HG03432 (cell line): ENCODE results near the gene PLCH2.

Experiments used
- ATAC-seq: cut with Tn5 transposase; IDR thresholded peaks from one replicate; pipeline ENCODE4 v1.9.1; 2021; ENCODE audit warnings: mild to moderate bottlenecking, moderate library complexity; ENCODE audit not compliant: unreplicated experiment

Gene PLCH2

DNA sequence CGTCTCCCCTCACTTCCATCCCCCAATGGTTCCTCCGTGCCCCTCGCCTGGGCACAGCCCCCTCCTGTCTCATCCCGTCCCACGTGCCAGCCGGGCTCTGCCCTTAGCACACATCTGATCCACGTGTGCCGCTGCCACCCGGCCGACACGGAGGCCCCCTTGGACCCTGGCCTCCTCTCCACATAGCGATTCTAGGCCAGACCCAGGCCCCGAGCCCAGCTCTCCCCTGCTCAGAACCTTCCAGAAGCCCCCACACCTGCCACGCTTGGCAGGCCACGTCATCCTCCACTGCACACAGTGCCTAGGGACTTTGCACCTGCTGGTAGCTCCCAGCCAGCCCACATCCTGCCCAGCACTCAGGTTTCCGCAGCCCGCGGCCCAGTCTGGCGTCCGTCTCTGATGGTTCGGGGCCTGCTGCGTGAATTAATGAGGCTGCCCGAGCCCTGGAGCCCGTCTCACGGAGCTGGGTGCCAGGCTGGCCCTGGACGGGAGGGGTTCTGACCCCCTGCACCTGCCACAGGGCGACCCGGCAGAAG is 20.1 kb downstream of the PLCH2 start:
- ATAC-seq: peak; percentile 65

DNA sequence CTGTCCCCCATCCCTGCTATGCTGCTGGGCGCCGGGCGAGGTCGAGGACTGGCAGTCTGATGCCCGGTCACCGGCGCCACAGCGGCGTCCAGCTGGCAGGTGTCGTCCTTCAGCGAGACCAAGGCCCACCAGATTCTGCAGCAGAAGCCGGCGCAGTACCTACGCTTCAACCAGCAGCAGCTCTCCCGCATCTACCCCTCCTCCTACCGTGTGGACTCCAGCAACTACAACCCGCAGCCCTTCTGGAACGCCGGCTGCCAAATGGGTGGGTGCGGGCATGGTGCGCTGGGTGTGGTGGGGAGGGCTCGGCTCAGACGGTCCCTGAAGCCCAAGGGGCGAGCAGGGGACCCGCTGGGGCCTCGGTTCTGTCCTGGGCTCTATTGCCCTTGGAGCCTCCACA is 20.7 kb downstream of the PLCH2 start:
- no peak for ATAC-seq

DNA sequence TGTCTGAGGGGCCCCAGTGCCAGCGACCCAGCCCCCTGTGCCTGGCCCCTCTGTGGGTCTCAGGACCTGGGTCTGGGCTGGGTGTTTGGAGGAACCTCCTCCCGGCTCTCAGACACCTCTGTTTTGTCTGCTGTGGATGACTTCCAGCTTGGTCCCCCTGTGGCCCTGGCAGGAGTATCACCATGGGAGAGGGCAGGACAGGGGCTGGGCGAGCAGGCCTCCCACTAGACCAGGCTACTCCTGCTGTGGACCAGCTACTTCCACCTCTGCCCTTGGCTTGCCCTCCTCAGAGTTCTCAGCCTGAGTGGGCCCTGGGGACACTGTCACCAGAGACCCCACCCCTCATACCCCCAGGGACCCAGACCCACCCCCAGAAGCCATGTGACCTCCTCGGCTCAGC is 21.8 kb downstream of the PLCH2 start:
- ATAC-seq: no peak

DNA sequence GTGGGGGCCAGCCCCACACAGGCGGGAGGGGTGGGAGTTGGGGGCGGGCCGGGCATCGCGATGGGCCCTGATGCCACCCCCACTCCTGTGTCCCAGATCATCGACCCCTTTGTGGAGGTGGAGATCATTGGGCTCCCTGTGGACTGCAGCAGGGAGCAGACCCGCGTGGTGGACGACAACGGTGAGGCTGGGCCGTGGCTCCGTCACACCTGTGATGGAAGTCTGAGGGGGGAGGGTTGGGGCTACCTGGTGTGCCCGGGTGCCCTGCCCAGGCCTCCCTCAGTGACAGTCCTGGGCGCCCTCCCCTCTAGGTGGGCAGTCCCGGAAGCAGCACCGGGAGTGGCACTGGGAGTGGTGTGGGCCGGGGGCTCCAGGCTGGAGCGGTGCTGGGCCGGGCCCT is 22.6 kb downstream of the PLCH2 start:
- ATAC-seq: no peak

DNA sequence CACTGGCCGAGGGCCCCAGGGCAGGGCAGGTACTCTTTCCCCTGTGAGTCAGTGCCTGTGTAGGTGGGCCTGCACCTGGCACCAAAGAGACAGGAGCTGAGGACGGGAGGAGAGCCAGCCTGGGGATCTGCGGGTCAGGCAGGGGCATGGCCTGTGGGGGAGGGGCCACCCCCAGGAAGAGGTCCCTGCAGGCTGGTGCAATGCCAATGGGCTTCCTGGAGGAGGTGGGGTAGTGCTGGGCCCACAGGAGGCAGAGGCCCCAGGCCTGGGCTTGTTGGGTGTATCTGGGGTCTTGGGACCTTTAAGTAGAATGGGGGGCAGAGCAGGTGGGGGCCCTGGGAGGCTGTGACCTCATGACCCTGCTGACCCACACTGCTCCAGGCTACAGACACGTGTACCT is 23.2 kb downstream of the PLCH2 start:
- ATAC-seq: no peak

DNA sequence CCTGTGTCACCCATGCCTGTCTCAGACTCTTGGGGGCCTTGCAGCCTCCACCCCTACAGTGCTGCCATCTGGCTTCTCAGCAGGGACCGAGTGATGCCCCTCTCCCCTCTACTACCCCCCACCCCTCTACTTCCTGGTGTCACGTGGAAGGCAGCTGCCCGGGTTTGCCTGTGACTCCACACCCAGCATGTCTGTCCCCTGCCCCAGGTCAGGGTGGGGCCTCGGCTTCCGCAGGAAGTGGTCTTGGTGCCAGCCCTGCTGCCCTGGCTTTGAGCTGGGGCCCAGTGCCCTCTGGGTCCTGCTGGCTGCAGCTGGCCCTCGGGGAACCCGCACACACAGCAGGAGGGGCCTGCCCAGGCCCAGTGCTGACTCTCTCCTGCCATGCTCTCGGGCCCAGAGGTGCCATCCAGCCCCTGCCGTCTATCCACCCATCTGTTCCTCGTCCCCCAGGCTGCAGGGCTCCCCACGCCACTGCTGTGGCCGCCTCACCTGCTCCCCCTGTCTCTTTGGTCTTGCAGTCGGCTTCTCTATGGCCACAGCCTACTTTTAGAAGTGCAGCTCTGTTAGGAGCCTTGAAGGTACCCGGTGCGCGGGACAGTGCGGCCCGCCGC is 24.0 kb downstream of the PLCH2 start:
- ATAC-seq: no peak

DNA sequence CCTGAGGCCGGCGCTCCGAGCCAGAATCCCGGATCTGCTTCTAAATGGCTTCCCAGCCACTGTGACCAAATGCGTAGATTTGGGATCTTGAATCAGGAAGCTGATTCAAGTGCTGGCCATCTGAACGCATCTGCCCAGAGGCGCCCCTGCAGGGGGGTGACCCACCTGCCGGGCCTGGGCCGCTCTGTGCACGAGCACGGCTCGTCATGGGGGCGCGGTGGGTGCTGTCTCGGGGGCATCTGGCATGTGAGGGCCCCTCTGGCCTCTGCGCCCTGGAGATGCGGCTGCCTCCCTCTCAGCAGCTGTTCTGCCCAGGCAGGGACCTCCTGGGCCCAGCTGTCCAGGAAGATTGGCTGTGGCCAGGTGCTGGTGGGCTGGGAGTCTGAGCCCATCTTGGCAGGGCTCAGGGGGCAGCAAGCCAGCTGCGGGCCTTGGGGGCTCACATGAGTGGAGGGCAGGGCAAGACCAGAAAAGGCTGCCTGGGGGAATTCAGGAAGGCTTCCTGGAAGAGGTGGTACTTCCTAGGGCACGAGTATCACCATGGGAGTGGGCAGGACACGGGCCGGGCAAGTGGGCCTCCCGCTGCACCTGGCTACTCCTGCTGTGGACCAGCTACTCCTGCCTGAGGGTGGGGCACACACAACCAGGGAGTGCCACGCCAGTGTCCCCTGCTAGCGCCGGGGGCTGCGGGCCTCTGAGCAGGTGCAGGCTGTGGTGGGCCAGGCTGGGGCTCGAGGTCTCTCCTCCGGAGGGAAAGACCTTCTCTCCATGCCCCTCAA is 25.1 kb downstream of the PLCH2 start:
- no peak for ATAC-seq

DNA sequence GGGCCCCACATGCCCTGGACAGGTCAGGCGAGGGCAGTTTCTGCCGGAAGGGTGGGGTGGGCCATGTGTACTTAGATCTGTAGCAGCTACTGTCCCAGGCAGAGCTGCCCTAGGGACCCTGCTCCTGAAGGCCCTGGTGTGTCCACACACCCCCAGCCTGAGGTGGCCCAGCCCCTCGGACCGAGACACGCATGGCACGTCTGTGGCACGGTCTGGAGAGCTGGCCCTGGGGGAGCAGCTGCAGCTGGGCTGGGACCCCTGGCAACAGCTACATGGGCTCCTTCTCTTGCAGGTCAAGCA is 25.7 kb downstream of the PLCH2 start:
- no peak for ATAC-seq

DNA sequence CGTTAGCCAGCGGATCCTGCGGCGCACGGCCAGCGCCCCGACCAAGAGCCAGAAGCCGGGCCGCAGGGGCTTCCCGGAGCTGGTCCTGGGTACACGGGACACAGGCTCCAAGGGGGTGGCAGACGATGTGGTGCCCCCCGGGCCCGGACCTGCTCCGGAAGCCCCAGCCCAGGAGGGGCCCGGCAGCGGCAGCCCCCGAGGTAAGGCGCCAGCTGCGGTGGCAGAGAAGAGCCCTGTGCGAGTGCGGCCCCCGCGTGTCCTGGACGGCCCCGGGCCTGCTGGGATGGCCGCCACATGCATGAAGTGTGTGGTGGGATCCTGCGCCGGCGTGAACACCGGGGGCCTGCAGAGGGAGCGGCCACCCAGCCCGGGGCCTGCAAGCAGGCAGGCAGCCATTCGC is 26.1 kb downstream of the PLCH2 start:
- ATAC-seq: no peak

DNA sequence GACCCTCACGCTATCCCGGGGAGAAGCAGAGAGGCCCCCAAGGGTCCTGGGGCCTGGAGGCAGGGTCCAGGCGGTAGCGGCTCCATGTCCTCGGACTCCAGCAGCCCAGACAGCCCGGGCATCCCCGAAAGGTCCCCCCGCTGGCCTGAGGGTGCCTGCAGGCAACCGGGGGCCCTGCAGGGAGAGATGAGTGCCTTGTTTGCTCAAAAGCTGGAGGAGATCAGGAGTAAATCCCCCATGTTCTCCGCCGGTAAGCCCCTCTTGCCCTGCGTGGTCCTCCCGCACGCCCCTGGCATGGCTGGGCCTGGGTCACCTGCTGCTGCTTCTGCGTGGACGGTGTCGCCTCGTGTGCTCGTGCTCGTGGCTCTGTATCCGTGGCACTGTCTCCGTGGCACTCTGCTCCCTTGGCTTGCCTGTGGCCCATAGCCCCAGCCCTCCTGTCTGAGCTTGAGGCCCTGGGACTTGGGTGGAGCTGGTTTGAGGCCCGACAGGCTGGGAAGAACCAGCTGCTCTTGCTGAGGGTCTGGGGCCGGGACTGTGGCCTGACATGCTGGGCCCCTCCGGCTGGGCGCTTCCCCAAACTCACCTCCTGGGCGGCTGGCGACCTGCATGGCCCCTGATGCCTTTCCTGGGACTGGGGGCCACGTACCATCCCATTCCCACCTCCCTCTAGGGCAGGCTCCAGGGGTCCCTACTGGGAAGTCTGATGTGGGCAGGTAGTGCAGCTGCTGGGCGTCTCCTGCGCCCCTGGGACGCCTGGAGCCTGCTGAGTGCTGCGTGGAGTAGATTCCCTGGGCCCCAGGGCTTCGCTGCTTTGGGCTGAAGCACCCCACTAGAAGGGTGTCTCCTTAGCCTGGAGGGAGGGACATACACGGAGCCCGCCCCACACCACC is 26.8 kb downstream of the PLCH2 start:
- ATAC-seq: no peak

DNA sequence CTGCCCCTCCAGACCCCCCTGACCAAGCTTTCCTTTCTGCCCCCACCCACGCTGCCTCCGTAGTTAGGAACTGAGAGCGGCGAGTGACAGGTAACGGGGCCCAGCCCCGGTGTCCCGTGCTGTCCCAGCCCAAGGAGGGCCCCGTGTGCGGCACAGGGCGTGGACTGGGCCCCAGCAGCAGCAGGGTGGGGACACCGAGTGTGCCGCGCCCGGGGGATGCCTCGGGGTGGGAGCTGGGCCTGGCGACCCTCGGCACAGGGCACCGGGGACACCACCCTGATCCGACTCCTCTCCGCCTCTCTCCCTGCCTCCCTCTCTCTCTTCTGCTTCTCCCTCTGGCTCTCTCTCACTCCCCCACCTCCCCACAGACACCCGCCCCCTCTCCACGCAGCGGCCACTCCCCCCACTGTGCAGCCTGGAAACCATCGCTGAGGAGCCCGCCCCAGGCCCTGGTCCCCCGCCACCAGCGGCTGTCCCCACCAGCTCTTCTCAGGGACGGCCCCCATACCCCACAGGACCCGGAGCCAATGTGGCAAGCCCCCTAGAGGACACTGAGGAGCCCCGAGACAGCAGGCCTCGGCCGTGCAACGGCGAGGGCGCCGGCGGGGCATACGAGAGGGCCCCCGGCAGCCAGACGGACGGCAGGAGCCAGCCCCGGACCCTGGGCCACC is 27.6 kb downstream of the PLCH2 start:
- no peak for ATAC-seq

DNA sequence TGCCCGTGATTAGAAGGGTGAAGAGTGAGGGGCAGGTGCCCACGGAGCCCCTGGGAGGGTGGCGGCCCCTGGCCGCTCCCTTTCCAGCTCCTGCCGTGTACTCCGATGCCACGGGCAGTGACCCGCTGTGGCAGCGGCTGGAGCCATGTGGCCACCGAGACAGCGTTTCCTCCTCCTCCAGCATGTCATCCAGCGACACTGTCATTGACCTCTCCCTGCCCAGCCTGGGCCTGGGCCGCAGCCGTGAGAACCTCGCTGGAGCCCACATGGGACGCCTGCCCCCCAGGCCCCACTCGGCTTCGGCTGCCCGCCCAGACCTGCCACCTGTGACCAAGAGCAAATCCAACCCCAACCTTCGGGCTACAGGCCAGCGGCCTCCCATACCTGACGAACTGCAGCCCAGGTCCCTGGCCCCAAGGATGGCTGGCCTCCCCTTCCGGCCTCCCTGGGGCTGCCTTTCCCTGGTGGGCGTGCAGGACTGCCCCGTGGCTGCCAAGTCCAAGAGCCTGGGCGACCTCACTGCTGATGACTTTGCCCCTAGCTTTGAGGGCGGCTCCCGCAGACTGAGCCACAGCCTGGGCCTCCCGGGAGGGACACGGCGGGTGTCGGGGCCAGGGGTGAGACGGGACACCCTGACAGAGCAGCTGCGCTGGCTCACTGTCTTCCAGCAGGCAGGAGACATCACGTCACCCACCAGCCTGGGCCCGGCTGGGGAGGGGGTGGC is 28.3 kb downstream of the PLCH2 start:
- ATAC-seq: no peak

DNA sequence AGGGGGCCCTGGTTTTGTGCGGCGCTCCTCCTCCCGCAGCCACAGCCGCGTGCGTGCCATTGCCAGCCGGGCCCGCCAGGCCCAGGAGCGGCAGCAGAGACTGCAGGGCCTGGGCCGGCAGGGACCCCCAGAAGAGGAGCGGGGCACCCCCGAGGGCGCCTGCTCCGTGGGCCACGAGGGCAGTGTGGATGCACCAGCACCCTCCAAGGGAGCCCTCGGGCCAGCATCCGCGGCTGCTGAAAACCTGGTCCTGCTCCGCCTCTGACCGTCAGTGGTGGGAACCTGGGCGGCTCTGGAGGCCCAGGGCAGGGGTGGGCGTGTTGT is 28.8 kb downstream of the PLCH2 start:
- ATAC-seq: no peak

DNA sequence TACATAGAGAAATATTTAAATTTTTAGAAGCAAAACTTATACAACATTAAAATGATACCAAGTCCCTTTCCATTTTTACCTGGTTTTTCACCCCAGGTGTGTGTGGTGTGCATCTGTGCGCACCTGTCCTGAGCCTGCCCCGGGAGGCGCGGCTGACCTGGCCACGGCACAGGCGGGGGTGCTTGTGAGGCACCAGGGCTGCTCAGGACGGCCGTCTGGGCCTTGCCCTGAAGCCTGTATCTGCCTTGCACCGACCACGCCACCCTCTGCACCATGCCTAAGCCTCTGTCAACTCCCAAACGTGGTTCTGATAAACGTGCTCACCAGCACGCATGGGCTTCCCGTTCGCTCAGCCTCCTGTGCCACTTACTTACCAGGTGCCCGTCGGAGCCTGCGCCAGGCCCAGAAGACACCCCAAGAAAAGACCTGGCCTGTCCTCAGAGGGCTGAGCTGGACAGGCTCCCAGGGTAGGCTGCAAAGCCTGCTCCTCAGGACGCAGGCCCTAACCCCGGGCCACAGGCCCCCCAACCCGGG is 29.4 kb downstream of the PLCH2 start:
- ATAC-seq: no peak

DNA sequence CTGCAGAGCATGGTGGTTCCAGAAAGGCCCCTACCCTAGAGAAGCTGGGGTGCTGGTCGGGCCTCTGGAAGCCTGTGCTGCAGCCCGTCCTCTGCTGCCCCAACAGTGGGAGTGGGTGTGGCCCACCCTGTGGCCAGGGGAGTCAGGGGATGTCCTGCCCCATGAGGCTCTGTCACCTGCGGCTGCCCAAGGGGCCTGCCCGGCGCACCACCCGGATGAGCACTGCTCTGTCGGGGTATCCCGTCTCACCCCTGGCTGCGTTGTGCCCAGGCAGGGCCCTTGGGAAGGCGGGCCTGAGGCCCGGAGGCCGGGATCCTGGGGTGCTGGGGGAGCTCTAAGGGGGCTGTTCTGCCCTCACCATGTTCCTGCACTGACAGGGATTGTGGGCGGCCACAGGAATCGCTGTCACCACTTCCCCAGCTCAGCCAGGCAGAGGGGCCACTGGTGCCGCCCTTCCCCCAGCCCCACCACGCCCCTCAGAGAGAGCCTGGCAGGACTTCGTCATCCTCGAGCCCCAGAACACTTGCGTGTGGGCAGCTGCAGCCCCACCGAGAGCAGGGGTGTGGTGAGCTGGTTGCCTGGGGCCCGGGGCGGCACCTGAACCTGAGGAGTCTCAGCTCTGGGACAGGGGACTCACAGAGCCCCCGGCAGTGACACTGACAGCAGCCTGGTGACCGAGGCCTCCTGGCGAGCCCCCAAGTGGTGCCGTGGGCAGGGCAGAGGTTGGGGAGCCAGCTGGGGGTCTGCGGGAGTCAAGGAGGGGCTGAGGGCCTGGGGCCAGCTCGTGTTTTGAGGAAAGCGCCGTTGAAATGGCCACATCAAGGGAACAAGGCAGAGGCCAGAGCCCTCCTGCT is 30.1 kb downstream of the PLCH2 start:
- no peak for ATAC-seq

DNA sequence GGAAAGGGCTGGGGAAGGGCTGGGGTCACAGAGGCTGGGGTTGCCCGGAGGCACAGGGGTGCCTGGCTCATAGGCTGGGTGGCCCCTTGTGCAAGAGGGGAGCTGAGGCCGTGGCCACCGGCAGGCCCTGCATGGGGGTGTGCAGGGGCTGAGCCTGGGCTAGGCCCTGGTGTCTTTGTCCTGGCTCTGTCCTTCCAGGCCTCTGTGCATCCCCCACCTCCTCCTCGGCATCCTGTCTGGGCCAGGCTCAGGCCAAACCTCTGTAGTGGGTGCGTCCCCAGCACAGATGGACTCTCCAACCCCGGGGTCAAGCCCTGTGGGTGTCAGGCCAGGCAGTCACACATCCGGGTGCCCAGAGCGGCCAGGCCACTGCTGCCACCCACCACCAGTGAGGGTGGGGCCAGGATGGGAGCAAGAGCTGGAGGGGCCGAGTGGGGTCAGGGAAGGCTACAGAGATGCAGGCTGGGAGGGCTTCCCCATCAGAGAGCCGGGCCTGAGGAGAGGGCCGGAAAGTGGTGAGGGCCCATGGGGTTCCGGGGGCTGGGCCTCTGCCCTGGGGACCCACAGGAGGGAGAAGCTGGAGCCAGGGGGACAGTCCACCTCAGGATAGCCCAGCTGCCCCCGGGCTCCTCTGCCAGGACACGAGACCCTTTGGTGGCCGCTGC is 30.9 kb downstream of the PLCH2 start:
- ATAC-seq: no peak

DNA sequence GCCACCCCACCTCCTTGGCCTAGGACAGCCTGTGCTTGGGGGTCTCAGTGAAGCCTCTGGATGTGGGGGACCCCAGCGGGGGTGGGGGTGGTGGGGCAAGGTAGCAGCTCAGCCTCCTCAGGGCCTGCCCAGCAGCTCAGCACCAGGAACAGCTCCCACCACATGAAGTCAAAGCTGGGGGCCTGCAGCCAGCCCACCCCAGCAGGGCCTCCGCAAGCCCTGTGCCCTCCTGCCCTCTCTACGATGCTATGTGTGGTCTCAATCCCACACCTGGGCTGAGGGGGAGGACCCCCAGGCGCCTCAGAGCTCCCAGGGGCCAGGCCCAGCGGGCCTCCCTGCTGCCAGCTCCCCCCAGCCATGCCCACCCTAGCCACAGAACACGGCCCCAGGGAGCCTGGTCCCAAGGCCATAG is 31.7 kb downstream of the PLCH2 start:
- ATAC-seq: no peak

DNA sequence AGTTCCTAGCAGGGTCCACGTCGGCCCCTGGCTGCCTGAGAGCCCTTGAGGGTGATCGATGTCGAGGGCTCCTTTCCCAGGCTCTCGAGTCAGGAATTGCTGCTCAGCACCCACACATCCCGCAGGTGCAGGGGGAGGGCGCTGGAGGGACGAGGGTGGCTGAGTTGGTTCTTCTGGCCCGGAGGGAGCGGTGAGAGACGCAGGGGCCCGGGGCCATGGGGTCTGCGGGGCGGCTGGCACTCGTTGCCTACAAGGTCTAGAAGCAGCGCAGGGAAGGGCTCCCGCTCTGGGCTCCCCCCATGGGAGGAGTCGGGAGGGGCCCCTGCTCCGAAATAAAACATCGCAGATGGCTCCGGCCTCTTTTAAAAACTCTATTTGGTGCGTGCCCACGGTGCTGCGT is 32.1 kb downstream of the PLCH2 start:
- ATAC-seq: no peak

DNA sequence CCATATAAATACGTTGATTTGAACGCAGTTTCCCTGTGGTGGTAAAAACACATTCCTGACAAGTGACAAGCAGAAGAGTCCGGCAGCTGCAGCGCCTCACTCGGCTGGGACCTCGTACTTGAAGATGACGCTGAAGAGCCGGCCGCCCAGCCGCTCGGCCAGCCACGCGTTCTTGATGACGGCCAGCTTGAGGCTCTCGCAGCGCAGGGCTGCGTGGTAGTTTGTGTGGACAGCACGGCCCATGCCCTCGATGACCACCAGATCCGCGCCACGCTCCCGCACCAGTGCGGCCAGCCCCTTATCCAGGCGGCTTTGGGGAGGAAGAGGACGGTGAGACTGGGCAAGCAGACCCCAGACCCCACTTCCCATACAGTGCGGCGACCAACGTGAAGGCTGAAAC is 32.7 kb downstream of the PLCH2 start:
- ATAC-seq: no peak
